GM19240 (cell line): Measurements from ENCODE around the gene MLF1.
"Not testable (repeated sequence)": the region's sequence is repeated elsewhere in the genome, so short reads cannot be mapped to it uniquely, and the experiment has no call there.

Experiments
- DNase-seq: peaks from one replicate; pipeline ENCODE4 v3.0.0; 2011; ENCODE audit warnings: low spot score; ENCODE audit not compliant: insufficient read length

Gene MLF1

DNA sequence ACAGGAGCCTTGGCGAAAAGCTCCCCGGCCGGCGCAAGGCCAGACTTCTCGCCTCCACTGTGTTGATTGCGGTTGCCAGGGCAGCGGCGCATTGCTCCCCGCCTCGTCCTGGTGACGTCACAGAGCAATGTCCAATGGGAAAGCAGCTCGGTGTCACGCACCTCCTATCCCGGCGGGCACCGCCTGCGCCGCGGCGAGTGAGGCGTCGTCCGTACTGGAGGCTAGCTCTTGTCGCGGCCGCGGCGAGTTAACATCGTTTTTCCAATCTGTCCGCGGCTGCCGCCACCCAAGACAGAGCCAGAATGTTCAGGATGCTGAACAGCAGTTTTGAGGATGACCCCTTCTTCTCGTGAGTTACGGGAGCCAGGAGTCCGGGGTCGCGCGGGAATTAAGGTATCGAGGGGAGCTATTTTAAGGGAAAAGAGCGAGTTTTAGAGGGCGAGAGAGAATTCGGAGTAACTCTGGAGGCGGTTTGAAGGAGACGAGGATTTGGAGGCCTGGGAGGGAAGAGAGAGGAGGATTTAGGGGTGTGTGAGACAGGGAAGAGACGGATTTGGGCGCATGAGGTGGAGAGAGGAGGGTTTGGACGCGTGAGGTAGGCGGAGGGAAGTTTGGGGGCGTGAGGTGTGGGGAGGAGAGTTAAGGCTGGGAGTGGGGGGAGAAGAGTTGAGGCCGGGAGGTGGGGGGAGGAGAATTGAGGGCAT is at the start of gene MLF1:
Gene MLF1 (plus strand): TSS at position 196 of the 704 bp plus-strand sequence. CDS start 107 bp downstream, at position 303.
- DNase-seq = peak; percentile 72

- DNase-seq = no peak
Measured at GRCh38 chr3:158522221-158523136, 48.5 kb upstream of the MLF1 start.

- DNase-seq = no peak
Measured at GRCh38 chr3:158528076-158528674, 42.8 kb upstream of the MLF1 start.

- DNase-seq = no peak
Measured at GRCh38 chr3:158531334-158531733, 39.7 kb upstream of the MLF1 start.

- no peak for DNase-seq
Measured at GRCh38 chr3:158532099-158532734, 38.8 kb upstream of the MLF1 start.

DNA sequence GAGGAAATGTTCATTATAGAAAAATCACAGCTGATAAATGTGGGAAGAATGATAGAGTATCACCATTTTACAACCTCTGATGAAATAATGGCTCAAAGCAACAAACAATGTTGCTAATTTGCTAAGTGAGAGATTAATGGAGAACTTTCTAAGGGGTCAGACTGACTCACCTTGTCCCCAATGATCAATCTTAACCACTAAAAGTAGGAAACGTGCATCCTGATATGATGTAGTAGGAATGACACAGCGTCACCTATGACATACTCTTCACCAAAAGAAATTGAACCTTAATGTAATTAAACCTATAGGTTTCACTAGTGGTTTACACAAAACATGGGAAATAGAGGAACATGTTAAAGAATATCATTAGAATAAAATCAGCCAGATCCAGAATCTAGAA is 35.1 kb upstream of the MLF1 start:
- no peak for DNase-seq

GRCh38 chr3:158539414-158540014 is 31.5 kb upstream of the MLF1 start:
- DNase-seq = no peak

DNA sequence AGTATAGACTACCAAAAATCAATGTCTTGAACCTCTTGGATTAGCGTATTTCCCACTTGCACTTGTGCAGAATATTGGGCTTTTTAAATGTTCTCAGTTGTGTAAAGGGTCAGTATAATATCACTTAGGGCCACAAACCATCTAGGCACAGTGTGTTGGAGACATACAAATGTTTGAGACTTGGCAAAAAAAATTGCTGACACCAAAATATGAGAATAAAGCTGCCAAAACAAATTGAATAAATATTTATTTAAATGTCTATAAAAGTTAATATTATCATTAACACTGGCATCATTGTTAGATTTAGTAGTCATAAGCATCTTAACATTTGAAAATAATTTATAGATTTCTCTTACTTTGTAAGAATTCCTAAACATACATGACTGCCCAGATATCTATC is 30.9 kb upstream of the MLF1 start:
- no peak for DNase-seq

DNA sequence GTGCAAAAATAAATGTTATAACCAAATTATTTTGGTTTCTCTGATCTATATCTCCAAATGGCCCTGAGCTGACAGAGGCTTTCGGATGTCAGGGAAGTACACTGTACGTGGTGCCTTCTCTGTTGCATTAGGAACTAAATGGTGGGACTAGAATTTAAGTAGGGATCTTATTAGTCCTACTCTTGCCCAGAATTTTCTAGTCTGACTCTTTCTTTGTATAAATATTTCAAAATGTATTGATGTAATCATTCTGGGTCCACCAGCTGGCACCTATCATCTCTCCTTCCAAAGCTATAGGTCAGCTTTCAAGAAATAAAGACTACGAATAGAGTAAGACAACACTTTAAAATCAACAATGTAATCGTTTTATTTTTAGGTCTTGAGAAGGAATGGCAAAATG is 22.3 kb upstream of the MLF1 start:
- no peak for DNase-seq

DNA sequence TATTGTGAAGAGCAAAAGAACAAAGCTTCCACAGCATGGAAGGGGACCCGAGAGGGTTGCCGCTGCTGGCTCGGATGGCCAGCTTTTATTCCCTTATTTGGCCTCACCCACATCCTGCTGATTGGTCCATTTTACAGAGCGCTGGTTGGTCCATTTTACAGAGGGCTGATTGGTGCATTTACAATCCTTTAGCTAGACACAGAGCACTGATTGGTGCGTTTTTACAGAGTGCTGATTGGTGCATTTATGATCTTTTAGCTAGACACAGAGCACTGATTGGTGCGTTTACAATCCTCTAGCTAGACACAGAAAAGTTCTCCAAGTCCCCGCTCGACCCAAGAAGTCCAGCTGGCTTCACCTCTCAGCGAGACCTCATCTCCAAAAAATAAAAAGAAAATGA is 21.1 kb upstream of the MLF1 start:
- not testable (repeated sequence) for DNase-seq

- no peak for DNase-seq
Measured at GRCh38 chr3:158552124-158552523, 18.9 kb upstream of the MLF1 start.

GRCh38 chr3:158559504-158559903 is 11.5 kb upstream of the MLF1 start:
- DNase-seq = no peak

DNA sequence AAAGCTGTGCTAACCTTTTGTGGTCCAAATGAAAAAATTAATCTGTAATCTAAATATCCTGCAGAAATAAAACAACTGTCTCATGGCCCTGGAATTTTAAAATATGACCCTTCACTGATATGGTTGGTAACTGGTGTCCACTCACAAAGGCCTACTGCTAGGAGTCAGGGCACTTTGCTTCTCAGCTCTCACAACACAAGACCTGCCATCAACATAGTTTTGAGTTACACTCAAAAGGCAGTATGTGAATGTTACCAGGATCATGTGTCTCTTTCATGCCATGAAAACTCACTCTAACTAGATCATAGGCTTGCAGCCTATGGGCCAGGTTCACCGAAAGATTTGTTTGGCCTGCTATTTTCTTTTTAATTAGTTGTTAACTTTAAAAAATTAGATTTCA is 10.0 kb upstream of the MLF1 start:
- no peak for DNase-seq

- DNase-seq = no peak
Measured at GRCh38 chr3:158562674-158563073, 8.3 kb upstream of the MLF1 start.

GRCh38 chr3:158563076-158563475 is 7.9 kb upstream of the MLF1 start:
- no peak for DNase-seq

- DNase-seq = no peak
Measured at GRCh38 chr3:158565076-158565475, 5.9 kb upstream of the MLF1 start.

DNA sequence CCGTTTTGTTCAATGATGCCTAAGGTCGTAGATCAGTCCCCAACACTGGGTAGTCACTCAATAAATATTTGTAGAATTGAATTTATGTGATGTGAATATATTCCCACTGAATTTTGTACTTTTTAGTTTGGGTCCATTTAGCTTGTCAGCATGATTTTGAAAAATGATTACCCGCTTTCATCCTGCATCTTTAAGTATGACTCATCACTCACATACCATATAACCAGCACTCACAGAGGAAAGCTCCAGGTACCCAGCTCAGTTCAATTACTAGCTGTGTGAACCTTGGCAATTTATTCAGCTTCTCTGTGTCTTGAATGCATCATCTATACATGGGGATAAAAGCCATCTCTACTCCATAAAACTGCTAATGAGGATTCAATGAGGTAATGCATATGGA is 2.2 kb upstream of the MLF1 start:
- DNase-seq = no peak

GRCh38 chr3:158569794-158570193 is 1.2 kb upstream of the MLF1 start:
- DNase-seq = no peak

- DNase-seq = no peak
Measured at GRCh38 chr3:158571969-158572765, 1.2 kb downstream of the MLF1 start.

DNA sequence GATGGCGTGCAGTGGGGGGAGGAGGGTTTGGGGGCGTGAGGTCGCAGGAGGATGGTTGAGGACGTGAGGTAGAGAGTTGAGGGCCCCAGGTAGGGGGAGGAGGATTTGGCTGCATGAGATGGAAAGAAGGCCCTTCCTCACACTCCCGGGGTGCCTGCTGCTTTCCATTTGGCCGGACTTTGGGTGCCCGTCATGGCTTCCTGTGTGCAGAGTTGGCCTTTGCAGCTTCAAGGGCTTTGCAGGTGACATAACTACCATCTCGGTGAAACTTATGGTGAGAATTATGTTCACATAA is 1.7 kb downstream of the MLF1 start:
- no peak for DNase-seq

DNA sequence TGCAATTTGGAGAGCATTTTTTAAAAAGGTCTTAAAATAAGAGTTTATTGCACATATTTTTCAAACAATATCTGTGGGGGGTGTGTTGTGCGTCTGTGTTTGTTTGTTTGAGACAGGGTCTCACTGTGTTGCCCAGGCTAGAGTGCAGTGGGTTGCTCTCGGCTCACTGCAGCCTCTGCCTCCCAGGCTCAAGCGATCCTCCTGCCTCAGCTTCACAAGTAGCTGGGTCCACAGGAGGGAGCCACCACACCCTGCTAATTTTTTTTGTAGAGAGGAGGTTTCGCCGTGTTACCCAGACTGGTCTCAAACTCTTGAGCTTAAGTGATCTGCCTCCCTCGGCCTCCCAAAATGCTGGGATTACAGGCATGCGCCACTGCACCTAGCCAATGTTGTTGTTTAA is 2.7 kb downstream of the MLF1 start:
- DNase-seq = no peak
